CD14-positive monocyte (primary cell): ENCODE data around the gene CAMTA1. TPM values are rescaled to one million over a fixed set of nuclear protein-coding genes. Genes with fewer than 3 reads are reported as not detected.

Source experiments
- DNase-seq, 3 donors: peaks; one replicate each; pipeline ENCODE4 v3.0.0-alpha.2; 2011 to 2022
- H2AFZ ChIP-seq: 2 replicates; pipeline ENCODE4 v1.6.0; 2012; ENCODE audit warnings: mild to moderate bottlenecking, low read depth, low read length, inconsistent platforms; ENCODE audit not compliant: insufficient read depth, poor library complexity, severe bottlenecking
- H3K27ac ChIP-seq, 2 donors: 1 replicate in 1 of 2; 2 replicates in 1 of 2; pipeline ENCODE4 v1.5.1; 2012 to 2013; ENCODE audit warnings: low read length in 2 of 2, control low read depth in 1 of 2, inconsistent platforms in 1 of 2, low read depth in 1 of 2, mild to moderate bottlenecking in 1 of 2
- H3K27me3 ChIP-seq, 2 donors: one replicate each; pipeline versions ENCODE4 v1.6.0 to v1.6.1; 2011 to 2013; ENCODE audit warnings: low read length in 2 of 2; ENCODE audit not compliant: control insufficient read depth in 2 of 2, insufficient read depth in 2 of 2
- H3K36me3 ChIP-seq, 2 donors: replicated peaks in 1 of 2; 1 replicate in 1 of 2; 2 replicates in 1 of 2; pipeline versions ENCODE4 v1.5.1 to v1.6.1; 2012 to 2013; ENCODE audit warnings: low read length in 2 of 2, control low read depth in 1 of 2, inconsistent platforms in 1 of 2, mild to moderate bottlenecking in 1 of 2; ENCODE audit not compliant: insufficient read depth in 2 of 2, control insufficient read depth in 1 of 2
- H3K4me1 ChIP-seq, 2 donors: 1 replicate in 1 of 2; 2 replicates in 1 of 2; pipeline versions ENCODE4 v1.5.1 to v1.6.1; 2012 to 2013; ENCODE audit warnings: low read length in 2 of 2, control low read depth in 1 of 2, inconsistent platforms in 1 of 2, mild to moderate bottlenecking in 1 of 2, moderate library complexity in 1 of 2; ENCODE audit not compliant: insufficient read depth in 2 of 2, control insufficient read depth in 1 of 2
- H3K4me2 ChIP-seq: replicated peaks from 2 replicates; pipeline ENCODE3; 2012; ENCODE audit warnings: low read length, moderate library complexity, mild to moderate bottlenecking; ENCODE audit not compliant: poor library complexity, severe bottlenecking; ENCODE audit errors: extremely low read depth
- H3K4me3 ChIP-seq, 3 experiments: fragments of 200-600 bp in 1 of 3; sonication (generic) in 1 of 3; replicated peaks in 1 of 3; 1 replicate in 2 of 3; 2 replicates in 1 of 3; pipeline ENCODE4 v1.5.1; 2011 to 2013; ENCODE audit warnings: low read length in 3 of 3, mild to moderate bottlenecking in 3 of 3, control low read depth in 2 of 3, low read depth in 2 of 3, inconsistent platforms in 1 of 3, moderate library complexity in 1 of 3
- H3K79me2 ChIP-seq: 2 replicates; pipeline ENCODE4 v1.6.0; 2012; ENCODE audit warnings: mild to moderate bottlenecking, control low read depth, inconsistent platforms, low read length, moderate library complexity; ENCODE audit not compliant: insufficient read depth
- H3K9ac ChIP-seq: 2 replicates; pipeline ENCODE4 v1.6.0; 2017; ENCODE audit warnings: low read length, mild to moderate bottlenecking; ENCODE audit not compliant: insufficient read depth, poor library complexity, severe bottlenecking
- H3K9me3 ChIP-seq, 2 donors: replicated peaks in 1 of 2; 1 replicate in 1 of 2; 2 replicates in 1 of 2; pipeline versions ENCODE4 v1.5.1 to v1.6.1; 2012 to 2013; ENCODE audit warnings: low read length in 2 of 2, control low read depth in 1 of 2; ENCODE audit not compliant: control insufficient read depth in 1 of 2, insufficient read depth in 1 of 2
- H4K20me1 ChIP-seq: 2 replicates; pipeline ENCODE4 v1.6.0; 2012; ENCODE audit warnings: mild to moderate bottlenecking, low read length, control low read depth, moderate library complexity; ENCODE audit not compliant: insufficient read depth
- H3K27ac Mint-ChIP-seq, 7 donors: one replicate each; pipeline ENCODE4 v1.8.0; 2020; ENCODE audit warnings: mild to moderate bottlenecking in 7 of 7, mixed read lengths in 7 of 7, moderate library complexity in 6 of 7, inconsistent platforms in 2 of 7
- H3K27me3 Mint-ChIP-seq, 3 donors: one replicate each; pipeline ENCODE4 v1.8.0; 2021 to 2022; ENCODE audit warnings: low read depth in 3 of 3, mild to moderate bottlenecking in 3 of 3, mixed read lengths in 3 of 3, moderate library complexity in 3 of 3, inconsistent platforms in 1 of 3
- H3K36me3 Mint-ChIP-seq, 2 donors: one replicate each; pipeline ENCODE4 v1.8.0; 2020; ENCODE audit warnings: mixed read lengths in 2 of 2, inconsistent platforms in 1 of 2, mild to moderate bottlenecking in 1 of 2
- H3K4me1 Mint-ChIP-seq: one replicate; pipeline ENCODE4 v1.8.0; 2020; ENCODE audit warnings: mild to moderate bottlenecking, mixed read lengths
- H3K4me3 Mint-ChIP-seq, 2 donors: one replicate each; pipeline ENCODE4 v1.8.0; 2020; ENCODE audit warnings: mild to moderate bottlenecking in 2 of 2, mixed read lengths in 2 of 2, moderate library complexity in 1 of 2
- H3K9me3 Mint-ChIP-seq, 7 donors: one replicate each; pipeline ENCODE4 v1.8.0; 2020 to 2022; ENCODE audit warnings: mixed read lengths in 7 of 7, mild to moderate bottlenecking in 6 of 7, moderate library complexity in 6 of 7, inconsistent platforms in 2 of 7
- WGBS: methylation state at CpG from one replicate; pipeline ENCODE4 v1.1.5; 2013; ENCODE audit warnings: missing lambda C conversion rate; ENCODE audit not compliant: insufficient coverage; 5-methylcytosine and 5-hydroxymethylcytosine counted together
- intact Hi-C, 2 donors: fragments of 100-400 bp; cut with micrococcal nuclease; formaldehyde crosslinking; loops; one replicate each; pipeline versions ENCODE4 v1.15.0 to v1.15.1; 2023
- polyA plus RNA-seq, 3 donors: library from polyadenylated mRNA; depleted of rRNA in 1 of 3; unstranded in 2 of 3; stranded (reverse) in 1 of 3; fragments of 300-500 nt in 2 of 3; fragments of >200 nt in 1 of 3; fragmentation: Illumina TruSeq in 2 of 3; gene quantifications; 1 replicate in 2 of 3; 2 replicates in 1 of 3; pipeline ENCODE4 v1.2.3, GENCODE V29; 2012 to 2021
- TF ChIP-seq, protein P1 (sequence below): fragments of 200-600 bp; IDR thresholded peaks from one replicate; pipeline ENCODE4 v1.8.0; 2022; ENCODE audit warnings: antibody characterized with exemption, mild to moderate bottlenecking

Gene CAMTA1
- polyA plus RNA-seq, 3 donors, result 52.0 to 89.6 (median 78.3) TPM

DNA sequence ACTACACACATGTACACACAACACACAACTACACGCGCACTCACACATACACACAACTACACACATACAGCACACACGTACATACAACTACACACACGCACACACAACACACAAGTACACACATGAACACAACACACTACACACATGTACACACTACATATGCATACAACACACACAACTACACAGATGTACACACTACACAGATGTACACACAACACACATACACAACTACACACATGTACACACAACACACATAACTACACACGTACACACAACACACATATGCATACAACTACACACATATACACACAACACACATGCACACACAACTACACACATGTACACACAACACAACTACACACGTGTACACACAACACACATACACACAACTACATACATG is 318.6 kb downstream of the CAMTA1 start:
- Histone ChIP-seq H3K4me3 (no peak overlapping the region), H4K20me1 (no peaks in the 10 kb centered on the region), H3K27me3 (no peaks in the 10 kb centered on the region), H3K27ac (no peak overlapping the region), H3K4me2 (no peak overlapping the region), H3K9ac (no peak overlapping the region), H3K79me2 (no peaks in the 10 kb centered on the region), H3K4me1 (no peaks in the 10 kb centered on the region), H3K36me3 (no peaks in the 10 kb centered on the region), H3K9me3 (no peaks in the 10 kb centered on the region), H2AFZ (no peak overlapping the region)
- Mint-ChIP-seq H3K4me1 (peaks cover 4% of the 10 kb centered on the region), H3K9me3 (peaks cover 0 to 3% (median 0%) of the 10 kb centered on the region in 7 donors), H3K4me3 (no peak overlapping the region), H3K36me3 (no peaks in the 10 kb centered on the region), H3K27ac (no peak overlapping the region), H3K27me3 (peaks cover 2 to 12% (median 12%) of the 10 kb centered on the region in 3 donors)
- no peak for DNase-seq
- TF ChIP-seq, protein P1, sequence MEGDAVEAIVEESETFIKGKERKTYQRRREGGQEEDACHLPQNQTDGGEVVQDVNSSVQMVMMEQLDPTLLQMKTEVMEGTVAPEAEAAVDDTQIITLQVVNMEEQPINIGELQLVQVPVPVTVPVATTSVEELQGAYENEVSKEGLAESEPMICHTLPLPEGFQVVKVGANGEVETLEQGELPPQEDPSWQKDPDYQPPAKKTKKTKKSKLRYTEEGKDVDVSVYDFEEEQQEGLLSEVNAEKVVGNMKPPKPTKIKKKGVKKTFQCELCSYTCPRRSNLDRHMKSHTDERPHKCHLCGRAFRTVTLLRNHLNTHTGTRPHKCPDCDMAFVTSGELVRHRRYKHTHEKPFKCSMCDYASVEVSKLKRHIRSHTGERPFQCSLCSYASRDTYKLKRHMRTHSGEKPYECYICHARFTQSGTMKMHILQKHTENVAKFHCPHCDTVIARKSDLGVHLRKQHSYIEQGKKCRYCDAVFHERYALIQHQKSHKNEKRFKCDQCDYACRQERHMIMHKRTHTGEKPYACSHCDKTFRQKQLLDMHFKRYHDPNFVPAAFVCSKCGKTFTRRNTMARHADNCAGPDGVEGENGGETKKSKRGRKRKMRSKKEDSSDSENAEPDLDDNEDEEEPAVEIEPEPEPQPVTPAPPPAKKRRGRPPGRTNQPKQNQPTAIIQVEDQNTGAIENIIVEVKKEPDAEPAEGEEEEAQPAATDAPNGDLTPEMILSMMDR, result no peak
- intact Hi-C loops, result no loop called here
- 76% methylated on average over 6 of the region's 6 CpGs for WGBS

- H3K79me2 ChIP-seq, result no peaks in the 10 kb centered on the region
- no peak overlapping the region for H2AFZ ChIP-seq
- Mint-ChIP-seq H3K4me1 (peaks cover 4% of the 10 kb centered on the region), H3K27ac (peak overlapping the region in 1 of 7 donors; percentile 19), H3K27me3 (peaks cover 2 to 13% (median 12%) of the 10 kb centered on the region in 3 donors), H3K4me3 (no peak overlapping the region), H3K9me3 (peaks cover 0 to 3% (median 0%) of the 10 kb centered on the region in 7 donors), H3K36me3 (no peaks in the 10 kb centered on the region)
- no peaks in the 10 kb centered on the region for H3K9me3 ChIP-seq
- 58% methylated on average over 2 of the region's 2 CpGs for WGBS
- H4K20me1 ChIP-seq, result no peaks in the 10 kb centered on the region
- intact Hi-C loops, result no loop called here
- no peak overlapping the region for H3K4me3 ChIP-seq
- H3K36me3 ChIP-seq, result no peaks in the 10 kb centered on the region
- no peaks in the 10 kb centered on the region for H3K27me3 ChIP-seq
- H3K4me1 ChIP-seq, result no peaks in the 10 kb centered on the region
- H3K4me2 ChIP-seq, result no peak overlapping the region
- TF ChIP-seq, protein P1, result no peak
- H3K9ac ChIP-seq, result no peak overlapping the region
- no peak for DNase-seq
- H3K27ac ChIP-seq, result no peak overlapping the region
Measured at GRCh38 chr1:7104339-7104738, 319.1 kb downstream of the CAMTA1 start.
